Colonic mucosa (tissue), 4 donors: ENCODE measurements around the gene ATP5PO. TPM values are rescaled to one million over a fixed set of nuclear protein-coding genes. Genes with fewer than 3 reads are reported as not detected.
A peak's percentile ranks its signal among the peaks of the same experiment; 100 is the strongest.

Source experiments
- DNase-seq: peaks from one replicate; pipeline ENCODE4 v3.0.0-alpha.2; 2020
- H3K27ac ChIP-seq: fragments of 200-600 bp; one replicate; pipeline ENCODE4 v1.8.0; 2021
- H3K27me3 ChIP-seq: fragments of 200-600 bp; one replicate; pipeline ENCODE4 v1.8.0; 2021
- H3K36me3 ChIP-seq: fragments of 200-600 bp; one replicate; pipeline ENCODE4 v1.8.0; 2021
- H3K4me1 ChIP-seq: fragments of 200-600 bp; one replicate; pipeline ENCODE4 v1.8.0; 2021; ENCODE audit warnings: mild to moderate bottlenecking
- H3K4me3 ChIP-seq: fragments of 200-600 bp; one replicate; pipeline ENCODE4 v1.8.0; 2021
- H3K9ac ChIP-seq, 2 donors: one replicate each; pipeline ENCODE4 v1.7.0; 2013; ENCODE audit warnings: control low read depth in 2 of 2, low read depth in 2 of 2, low read length in 2 of 2
- H3K9me3 ChIP-seq: fragments of 200-600 bp; one replicate; pipeline ENCODE4 v1.8.0; 2021
- intact Hi-C: fragments of 100-400 bp; cut with DNase I; formaldehyde crosslinking; loops from one replicate; pipeline ENCODE4 v1.14.1; 2022
- total RNA-seq, 2 donors: library from RNA; stranded (reverse); fragmentation: NEBNext Ultra II Directional in 1 of 2; extraction: Animal tissue kit (Norgen Biotek cat#: 25700) in 1 of 2; gene quantifications; one replicate each; pipeline ENCODE4 v1.2.1, GENCODE V29; 2021
- TF ChIP-seq, protein P1 (sequence below): fragments of 200-600 bp; IDR thresholded peaks from one replicate; pipeline ENCODE4 v1.8.0; 2022; ENCODE audit warnings: antibody characterized with exemption, mild to moderate bottlenecking
- donor health status: healthy.
- donor health status: DM: no; HTN: no; CAD: no.
- donor health status: DM: no; HTN: no; CAD: no.

The ATP5PO gene
- total RNA-seq, 2 donors from 2014 or later, result 312 to 335 TPM

GRCh38 chr21:33948951-33949444 lies 33.4 kb upstream of the ATP5PO start:
- TF ChIP-seq, protein P1, sequence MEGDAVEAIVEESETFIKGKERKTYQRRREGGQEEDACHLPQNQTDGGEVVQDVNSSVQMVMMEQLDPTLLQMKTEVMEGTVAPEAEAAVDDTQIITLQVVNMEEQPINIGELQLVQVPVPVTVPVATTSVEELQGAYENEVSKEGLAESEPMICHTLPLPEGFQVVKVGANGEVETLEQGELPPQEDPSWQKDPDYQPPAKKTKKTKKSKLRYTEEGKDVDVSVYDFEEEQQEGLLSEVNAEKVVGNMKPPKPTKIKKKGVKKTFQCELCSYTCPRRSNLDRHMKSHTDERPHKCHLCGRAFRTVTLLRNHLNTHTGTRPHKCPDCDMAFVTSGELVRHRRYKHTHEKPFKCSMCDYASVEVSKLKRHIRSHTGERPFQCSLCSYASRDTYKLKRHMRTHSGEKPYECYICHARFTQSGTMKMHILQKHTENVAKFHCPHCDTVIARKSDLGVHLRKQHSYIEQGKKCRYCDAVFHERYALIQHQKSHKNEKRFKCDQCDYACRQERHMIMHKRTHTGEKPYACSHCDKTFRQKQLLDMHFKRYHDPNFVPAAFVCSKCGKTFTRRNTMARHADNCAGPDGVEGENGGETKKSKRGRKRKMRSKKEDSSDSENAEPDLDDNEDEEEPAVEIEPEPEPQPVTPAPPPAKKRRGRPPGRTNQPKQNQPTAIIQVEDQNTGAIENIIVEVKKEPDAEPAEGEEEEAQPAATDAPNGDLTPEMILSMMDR, result no peak
- Histone ChIP-seq H3K4me1 (peaks cover 4% of the 10 kb centered on the region), H3K9me3 (no peaks in the 10 kb centered on the region), H3K4me3 (no peak overlapping the region), H3K27ac (peak overlapping the region; percentile 76), H3K9ac (peak overlapping the region; percentile 5 to 64), H3K36me3 (no peaks in the 10 kb centered on the region), H3K27me3 (no peaks in the 10 kb centered on the region)
- intact Hi-C loops, result loop anchor here (10.0 kb wide), 1 partner anchor 126 kb away; the partner anchor contains the start of genes MRPS6 and SLC5A3
- DNase-seq, result no peak

GRCh38 chr21:33948096-33948950 lies 32.7 kb upstream of the ATP5PO start:
- TF ChIP-seq, protein P1, result no peak
- peak overlapping the region; percentile 76 for H3K27ac ChIP-seq
- no peak overlapping the region for H3K4me3 ChIP-seq
- H3K9ac ChIP-seq, result peak overlapping the region in 1 of 2 donors; percentile 64
- no peaks in the 10 kb centered on the region for H3K36me3 ChIP-seq
- H3K27me3 ChIP-seq, result no peaks in the 10 kb centered on the region
- H3K4me1 ChIP-seq, result peaks cover 4% of the 10 kb centered on the region
- intact Hi-C loops, result loop anchor here (10.0 kb wide), 1 partner anchor 126 kb away; the partner anchor contains the start of genes MRPS6 and SLC5A3
- no peaks in the 10 kb centered on the region for H3K9me3 ChIP-seq
- peak; percentile 55 for DNase-seq

DNA sequence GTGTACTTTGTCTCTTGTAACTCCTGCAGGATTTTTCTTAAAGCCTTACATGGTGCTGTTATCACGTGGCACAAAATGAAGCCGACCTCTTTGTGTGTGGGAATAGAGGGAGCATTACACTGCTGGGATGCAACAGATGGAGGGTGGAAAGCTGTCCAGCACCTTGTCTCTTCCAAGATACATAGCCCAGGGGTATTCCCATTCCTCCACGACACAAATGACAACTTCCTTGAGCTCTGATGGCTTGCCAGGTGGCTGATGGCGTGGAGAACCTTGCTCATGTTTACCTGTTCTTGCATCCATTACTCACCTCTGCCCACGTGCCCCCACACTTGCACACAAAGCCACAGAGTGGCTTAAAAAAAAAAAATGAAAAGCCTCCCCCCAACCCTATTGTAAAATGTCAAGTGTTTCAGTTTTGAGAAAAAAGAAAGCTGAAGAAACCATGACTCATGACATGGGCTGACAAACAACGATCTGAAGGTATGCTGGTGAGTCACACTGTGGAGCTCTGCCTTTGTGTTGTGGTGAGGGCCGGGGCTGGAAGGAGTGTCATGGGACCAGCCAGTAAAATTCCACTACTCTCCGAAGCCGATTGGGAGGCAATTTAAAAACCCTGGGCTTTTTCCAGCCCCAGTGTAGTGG lies 32.0 kb upstream of the ATP5PO start:
- H3K4me3 ChIP-seq, result no peak overlapping the region
- H3K27ac ChIP-seq, result peak overlapping the region; percentile 76
- peak overlapping the region in 1 of 2 donors; percentile 64 for H3K9ac ChIP-seq
- H3K27me3 ChIP-seq, result no peaks in the 10 kb centered on the region
- H3K36me3 ChIP-seq, result no peaks in the 10 kb centered on the region
- peak; percentile 76 for DNase-seq
- no peaks in the 10 kb centered on the region for H3K9me3 ChIP-seq
- H3K4me1 ChIP-seq, result peaks cover 4% of the 10 kb centered on the region
- TF ChIP-seq, protein P1, result no peak
- intact Hi-C loops, result loop anchor here (10.0 kb wide), 1 partner anchor 127 kb away; the partner anchor contains the start of genes MRPS6 and SLC5A3

- no peak for DNase-seq
- Histone ChIP-seq H3K9me3 (no peaks in the 10 kb centered on the region), H3K4me3 (no peak overlapping the region), H3K9ac (no peak overlapping the region), H3K27ac (no peak overlapping the region), H3K36me3 (no peaks in the 10 kb centered on the region), H3K27me3 (no peaks in the 10 kb centered on the region), H3K4me1 (peaks cover 4% of the 10 kb centered on the region)
- intact Hi-C loops, result loop anchor here (10.0 kb wide), 1 partner anchor 129 kb away; the partner anchor contains the start of genes MRPS6 and SLC5A3
- TF ChIP-seq, protein P1, result no peak
Measured at GRCh38 chr21:33945652-33946270, 30.2 kb upstream of the ATP5PO start.

- Histone ChIP-seq H3K27ac (no peak overlapping the region), H3K36me3 (no peaks in the 10 kb centered on the region), H3K27me3 (no peaks in the 10 kb centered on the region), H3K4me3 (no peak overlapping the region), H3K9me3 (no peaks in the 10 kb centered on the region), H3K4me1 (peaks cover 4% of the 10 kb centered on the region), H3K9ac (no peak overlapping the region)
- DNase-seq, result no peak
- intact Hi-C loops, result loop anchor here (10.0 kb wide), 1 partner anchor 131 kb away; the partner anchor contains the start of genes MRPS6 and SLC5A3
- TF ChIP-seq, protein P1, result no peak
Measured at GRCh38 chr21:33944185-33944763, 28.7 kb upstream of the ATP5PO start.
